IPS-11a (cell line): Measurements from ENCODE around the gene NSD2.

Experiments
- H3K4me3 ChIP-seq: one replicate; pipeline ENCODE4 v1.5.1; 2013; ENCODE audit warnings: low read depth, low read length, control low read depth

NSD2 gene

GRCh38 chr4:1967512-1968149 lies 96.4 kb downstream of the NSD2 start:
- H3K4me3 ChIP-seq = no peak overlapping the region

GRCh38 chr4:1968686-1969295 lies 97.6 kb downstream of the NSD2 start:
- no peak overlapping the region for H3K4me3 ChIP-seq

GRCh38 chr4:1969928-1970723 lies 98.9 kb downstream of the NSD2 start:
- H3K4me3 ChIP-seq = no peak overlapping the region

- H3K4me3 ChIP-seq = no peak overlapping the region
These were observed 99.7 kb downstream of the NSD2 start for GRCh38 chr4:1970926-1971325.

GRCh38 chr4:1971456-1972200 lies 100.4 kb downstream of the NSD2 start:
- no peak overlapping the region for H3K4me3 ChIP-seq

GRCh38 chr4:1972414-1972813 lies 101.2 kb downstream of the NSD2 start:
- H3K4me3 ChIP-seq = no peak overlapping the region

- H3K4me3 ChIP-seq = no peak overlapping the region
These were observed 102.0 kb downstream of the NSD2 start for GRCh38 chr4:1973218-1973617.

GRCh38 chr4:1973661-1974060 lies 102.5 kb downstream of the NSD2 start:
- H3K4me3 ChIP-seq = no peak overlapping the region

- no peak overlapping the region for H3K4me3 ChIP-seq
These were observed 103.6 kb downstream of the NSD2 start for GRCh38 chr4:1974840-1975239.

- H3K4me3 ChIP-seq = no peak overlapping the region
These were observed 104.2 kb downstream of the NSD2 start for GRCh38 chr4:1975391-1975801.

GRCh38 chr4:1975880-1976279 lies 104.7 kb downstream of the NSD2 start:
- H3K4me3 ChIP-seq = no peak overlapping the region

GRCh38 chr4:1976416-1977352 lies 105.5 kb downstream of the NSD2 start:
- H3K4me3 ChIP-seq = no peak overlapping the region

- H3K4me3 ChIP-seq = no peak overlapping the region
These were observed 107.0 kb downstream of the NSD2 start for GRCh38 chr4:1978226-1978625.

- no peak overlapping the region for H3K4me3 ChIP-seq
These were observed 107.7 kb downstream of the NSD2 start for GRCh38 chr4:1978741-1979476.

GRCh38 chr4:1979477-1980196 lies 108.4 kb downstream of the NSD2 start:
- H3K4me3 ChIP-seq = no peak overlapping the region

- H3K4me3 ChIP-seq = no peak overlapping the region
These were observed 109.4 kb downstream of the NSD2 start for GRCh38 chr4:1980561-1981041.

GRCh38 chr4:1981251-1982058 lies 110.3 kb downstream of the NSD2 start:
- H3K4me3 ChIP-seq = no peak overlapping the region
